GM12878 (cell line): ENCODE measurements around the gene ORM2.

Experiments
- CEBPZ ChIP-seq: fragments of 150-350 bp; IDR thresholded peaks from 2 replicates; pipeline ENCODE4 v1.6.1; 2016; ENCODE audit warnings: low read depth, low read length
- CTCF ChIP-seq, 3 experiments: IDR thresholded peaks in 2 of 3; conservative IDR thresholded peaks in 1 of 3; 2 replicates each; pipeline ENCODE4 v1.5.1; 2011; ENCODE audit warnings: low read depth in 3 of 3, low read length in 3 of 3, mild to moderate bottlenecking in 3 of 3, control low read depth in 2 of 3, moderate library complexity in 2 of 3, inconsistent platforms in 1 of 3, mixed read lengths in 1 of 3; ENCODE audit not compliant: control insufficient read depth in 2 of 3, insufficient read depth in 1 of 3; ENCODE audit errors: extremely low read depth in 1 of 3
- MAX ChIP-seq: IDR thresholded peaks from 2 replicates; pipeline ENCODE4 v1.6.1; 2012; ENCODE audit warnings: low read depth, low read length, improper control_type of control experiment
- MYC ChIP-seq: IDR thresholded peaks from 2 replicates; pipeline ENCODE4 v1.6.1; 2011; ENCODE audit warnings: mild to moderate bottlenecking, low read length, moderate library complexity, inconsistent platforms; ENCODE audit not compliant: insufficient read depth, insufficient replicate concordance, insufficient read length, severe bottlenecking

DNA sequence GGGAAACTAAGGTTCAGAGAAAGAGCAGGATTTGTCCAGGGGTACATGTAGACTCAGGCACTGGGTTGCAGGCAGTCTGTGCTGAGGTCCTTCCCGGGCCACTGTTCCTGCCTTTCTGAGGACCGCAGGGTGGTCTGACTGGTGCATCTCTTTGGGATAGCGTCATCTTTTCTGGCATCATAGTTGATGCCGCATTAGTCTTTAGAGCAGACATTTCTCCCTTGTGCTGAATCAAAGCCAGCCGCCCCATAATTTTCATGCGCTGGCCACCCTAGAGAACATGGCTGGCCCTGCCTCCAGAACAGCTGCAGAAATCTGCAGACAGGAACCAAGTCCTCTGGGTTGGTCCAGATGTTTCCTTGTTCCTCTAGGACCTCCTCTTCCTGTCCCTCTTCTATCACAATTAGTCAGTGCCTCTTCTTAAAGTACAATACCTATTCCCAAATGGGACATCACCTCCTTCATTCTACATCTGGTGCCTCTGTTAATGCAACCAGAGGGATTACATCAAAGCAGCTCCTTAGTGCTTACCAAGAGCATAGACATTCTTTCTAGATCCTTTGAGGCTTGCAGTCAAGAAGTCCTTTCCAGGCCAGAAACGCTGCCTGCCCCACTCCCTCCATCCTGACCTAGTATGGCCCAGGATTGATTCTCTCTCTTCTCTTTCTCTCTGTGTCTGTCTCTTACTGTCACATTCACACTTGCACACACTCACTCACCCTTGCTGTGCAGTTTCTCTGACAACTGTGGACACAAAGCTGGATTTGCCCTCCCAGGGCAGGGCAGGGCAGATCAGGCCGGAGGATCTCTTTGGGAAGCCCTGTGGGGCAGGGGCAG is 48.8 kb upstream of the ORM2 start:
- no peak for TF ChIP-seq CTCF (IDR thresholded peaks at IDR 0.05 in 2 of 3, conservative IDR thresholded peaks at IDR 0.05 in 1 of 3; ENCODE audit: control insufficient read depth in 2 of 3, extremely low read depth in 1 of 3, insufficient read depth in 1 of 3, low read depth in 3 of 3, low read length in 3 of 3)
- TF ChIP-seq MAX, result no peak
- TF ChIP-seq MYC, result no peak
- no peak for TF ChIP-seq CEBPZ
